Peyer's patch (tissue), 4 donors: Measurements from ENCODE around the gene VSIG10.

Source experiments
- CTCF ChIP-seq, 6 experiments: fragments of 450-650 bp in 4 of 6; fragments of 200-600 bp in 2 of 6; sonication (generic) in 1 of 6; IDR thresholded peaks; one replicate each; pipeline ENCODE4 v1.5.1; 2017 to 2019; ENCODE audit warnings: antibody characterized with exemption in 6 of 6, mild to moderate bottlenecking in 3 of 6, moderate library complexity in 1 of 6
- POLR2A ChIP-seq, 2 donors: fragments of 450-650 bp; IDR thresholded peaks; one replicate each; pipeline ENCODE4 v1.5.1; 2017; ENCODE audit warnings: antibody characterized with exemption in 2 of 2, mild to moderate bottlenecking in 2 of 2, moderate library complexity in 2 of 2

GRCh38 chr12:118137148-118137678 is 33.4 kb upstream of the VSIG10 start:
- TF ChIP-seq POLR2A (IDR thresholded peaks at IDR 0.05) (no peak), CTCF (IDR thresholded peaks at IDR 0.05) (no peak)
